Measurements from ENCODE around the gene TMEM239. TPM values are rescaled to one million over a fixed set of nuclear protein-coding genes. Genes with fewer than 3 reads are reported as not detected.

TMEM239 gene
- total and polyA plus RNA-seq, 4 donors = not detected

GRCh38 chr20:2814587-2815051, 1.5 kb upstream of the TMEM239 start, which contains the start of gene C20orf141:
Gene C20orf141 (plus strand): TSS chr20:2814987. CDS start chr20:2815185, 198 bp downstream.
- 54% methylated on average over 5 of the region's 5 CpGs for WGBS
- no peak for TF ChIP-seq RAD21 (IDR thresholded peaks at IDR 0.05)
- no peak for TF ChIP-seq TAF1 (conservative IDR thresholded peaks at IDR 0.05)
- Histone ChIP-seq H3K4me1 (ENCODE audit: control insufficient read depth in 4 of 4, insufficient read depth in 4 of 4, low read length in 3 of 4) (no peaks in the 10 kb centered on the region), H3K27ac (ENCODE audit: low read depth in 1 of 2, low read length in 2 of 2) (no peak within 1 kb of the TSS), H3K9ac (ENCODE audit: low read depth in 1 of 2, low read length in 2 of 2) (no peak within 1 kb of the TSS), H3K4me3 (ENCODE audit: low read depth in 1 of 3, low read length in 3 of 3) (no peak within 1 kb of the TSS), H3K36me3 (ENCODE audit: control insufficient read depth in 4 of 4, insufficient read depth in 3 of 4, low read depth in 1 of 4, low read length in 3 of 4) (no peaks in the 10 kb centered on the region), H3K9me3 (ENCODE audit: control insufficient read depth in 4 of 4, low read length in 3 of 4) (peaks cover 0 to 1% (median 0%) of the 10 kb centered on the region in 4 donors), H3K27me3 (ENCODE audit: control insufficient read depth in 4 of 4, insufficient read depth in 4 of 4, low read length in 3 of 4) (no peaks in the 10 kb centered on the region)
- DNase-seq (ENCODE audit: low spot score) = no peak

- H3K9ac ChIP-seq (ENCODE audit: low read depth in 1 of 2, low read length in 2 of 2) = no peak overlapping the region
- H3K27me3 ChIP-seq (ENCODE audit: control insufficient read depth in 4 of 4, insufficient read depth in 4 of 4, low read length in 3 of 4) = no peaks in the 10 kb centered on the region
- no peak overlapping the region for H3K4me3 ChIP-seq (ENCODE audit: low read depth in 1 of 3, low read length in 3 of 3)
- 87% methylated on average over 8 of the region's 8 CpGs for WGBS
- TF ChIP-seq NR2F2 (IDR thresholded peaks at IDR 0.05) (no peak), HNF4G (IDR thresholded peaks at IDR 0.05) (no peak), GABPA (IDR thresholded peaks at IDR 0.05 in 1 of 2, conservative IDR thresholded peaks at IDR 0.05 in 1 of 2) (no peak), YY1 (IDR thresholded peaks at IDR 0.05) (no peak)
- H3K36me3 ChIP-seq (ENCODE audit: control insufficient read depth in 4 of 4, insufficient read depth in 3 of 4, low read depth in 1 of 4, low read length in 3 of 4) = no peaks in the 10 kb centered on the region
- no peak overlapping the region for H3K27ac ChIP-seq (ENCODE audit: low read depth in 1 of 2, low read length in 2 of 2)
- peaks cover 0 to under 1% (median 0%) of the 10 kb centered on the region in 4 donors for H3K4me1 ChIP-seq (ENCODE audit: control insufficient read depth in 4 of 4, insufficient read depth in 4 of 4, low read length in 3 of 4)
- DNase-seq (ENCODE audit: low spot score) = no peak
- peaks cover 0 to 1% (median 0%) of the 10 kb centered on the region in 4 donors for H3K9me3 ChIP-seq (ENCODE audit: control insufficient read depth in 4 of 4, low read length in 3 of 4)
These were observed 793 bp upstream of the TMEM239 start for GRCh38 chr20:2815242-2815900.

DNA sequence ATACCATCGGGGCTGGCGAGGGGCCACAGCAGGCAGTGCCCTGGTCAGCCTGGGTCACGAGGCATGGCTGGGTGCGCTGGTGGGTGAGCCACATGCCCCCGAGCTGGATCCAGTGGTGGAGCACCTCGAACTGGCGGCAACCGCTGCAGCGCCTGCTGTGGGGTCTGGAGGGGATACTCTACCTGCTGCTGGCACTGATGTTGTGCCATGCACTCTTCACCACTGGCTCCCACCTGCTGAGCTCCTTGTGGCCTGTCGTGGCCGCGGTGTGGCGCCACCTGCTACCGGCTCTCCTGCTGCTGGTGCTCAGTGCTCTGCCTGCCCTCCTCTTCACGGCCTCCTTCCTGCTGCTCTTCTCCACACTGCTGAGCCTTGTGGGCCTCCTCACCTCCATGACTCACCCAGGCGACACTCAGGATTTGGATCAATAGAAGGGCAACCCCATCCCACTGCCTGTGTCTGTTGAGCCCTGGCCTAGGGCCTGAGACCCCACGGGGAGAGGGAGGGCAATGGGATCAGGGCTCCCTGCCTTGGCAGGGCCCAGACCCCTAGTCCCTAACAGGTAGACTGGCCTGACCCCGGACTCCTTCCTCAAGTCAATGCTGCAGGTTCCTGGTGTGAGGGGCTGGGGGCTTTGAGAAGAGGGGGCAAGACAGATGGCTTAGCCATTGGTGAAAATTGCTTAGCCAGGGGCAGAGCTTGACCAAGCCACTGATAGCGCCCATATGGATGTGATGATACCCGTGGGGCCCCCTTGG, 598 bp downstream of the TMEM239 start:
- Histone ChIP-seq H3K27ac (ENCODE audit: low read depth in 1 of 2, low read length in 2 of 2) (no peak overlapping the region), H3K9ac (ENCODE audit: low read depth in 1 of 2, low read length in 2 of 2) (no peak overlapping the region), H3K9me3 (ENCODE audit: control insufficient read depth in 4 of 4, low read length in 3 of 4) (peaks cover 0 to 1% (median 0%) of the 10 kb centered on the region in 4 donors), H3K4me1 (ENCODE audit: control insufficient read depth in 4 of 4, insufficient read depth in 4 of 4, low read length in 3 of 4) (peaks cover 0 to 3% (median 1%) of the 10 kb centered on the region in 4 donors), H3K36me3 (ENCODE audit: control insufficient read depth in 4 of 4, insufficient read depth in 3 of 4, low read depth in 1 of 4, low read length in 3 of 4) (no peaks in the 10 kb centered on the region), H3K4me3 (ENCODE audit: low read depth in 1 of 3, low read length in 3 of 3) (no peak overlapping the region), H3K27me3 (ENCODE audit: control insufficient read depth in 4 of 4, insufficient read depth in 4 of 4, low read length in 3 of 4) (no peaks in the 10 kb centered on the region)
- 78% methylated on average over 20 of the region's 20 CpGs for WGBS
- no peak for DNase-seq (ENCODE audit: low spot score)
- TF ChIP-seq NR2F2 (IDR thresholded peaks at IDR 0.05) (no peak), EGR1 (IDR thresholded peaks at IDR 0.05; ENCODE audit: low read depth in 2 of 2) (no peak), ATF3 (IDR thresholded peaks at IDR 0.05) (no peak), HNF4G (IDR thresholded peaks at IDR 0.05) (no peak), GABPA (IDR thresholded peaks at IDR 0.05 in 1 of 2, conservative IDR thresholded peaks at IDR 0.05 in 1 of 2) (no peak), SP1 (IDR thresholded peaks at IDR 0.05) (no peak), FOXA1 (IDR thresholded peaks at IDR 0.05) (no peak), JUND (IDR thresholded peaks at IDR 0.05) (no peak)

GRCh38 chr20:2817341-2817726, 1.2 kb downstream of the TMEM239 start:
- no peak for DNase-seq (ENCODE audit: low spot score)
- no peak overlapping the region for H3K27ac ChIP-seq (ENCODE audit: low read depth in 1 of 2, low read length in 2 of 2)
- H3K27me3 ChIP-seq (ENCODE audit: control insufficient read depth in 4 of 4, insufficient read depth in 4 of 4, low read length in 3 of 4) = no peaks in the 10 kb centered on the region

More at GRCh38 chr20:2817341-2817726, 1.2 kb downstream of the TMEM239 start:
- H3K9ac ChIP-seq (ENCODE audit: low read depth in 1 of 2, low read length in 2 of 2) = no peak overlapping the region
- TF ChIP-seq GABPA (IDR thresholded peaks at IDR 0.05 in 1 of 2, conservative IDR thresholded peaks at IDR 0.05 in 1 of 2) (no peak), FOXA1 (IDR thresholded peaks at IDR 0.05) (no peak), RXRA (IDR thresholded peaks at IDR 0.05) (no peak), HNF4G (IDR thresholded peaks at IDR 0.05) (no peak), EGR1 (IDR thresholded peaks at IDR 0.05; ENCODE audit: low read depth in 2 of 2) (no peak), HNF4A (conservative IDR thresholded peaks at IDR 0.05) (no peak), ZBTB33 (IDR thresholded peaks at IDR 0.05) (no peak), TAF1 (conservative IDR thresholded peaks at IDR 0.05) (no peak)
- H3K4me1 ChIP-seq (ENCODE audit: control insufficient read depth in 4 of 4, insufficient read depth in 4 of 4, low read length in 3 of 4) = peaks cover 0 to 3% (median 1%) of the 10 kb centered on the region in 4 donors
- H3K9me3 ChIP-seq (ENCODE audit: control insufficient read depth in 4 of 4, low read length in 3 of 4) = peaks cover 0 to 1% (median 0%) of the 10 kb centered on the region in 4 donors
- no peak overlapping the region for H3K4me3 ChIP-seq (ENCODE audit: low read depth in 1 of 3, low read length in 3 of 3)
- 90% methylated on average over 2 of the region's 2 CpGs for WGBS
- H3K36me3 ChIP-seq (ENCODE audit: control insufficient read depth in 4 of 4, insufficient read depth in 3 of 4, low read depth in 1 of 4, low read length in 3 of 4) = no peaks in the 10 kb centered on the region

Measured in liver (tissue), 9 donors.